ENCODE measurements around the gene CAMK2D. TPM values are rescaled to one million over a fixed set of nuclear protein-coding genes. Genes with fewer than 3 reads are reported as not detected.
A peak's percentile ranks its signal among the peaks of the same experiment; 100 is the strongest.

Gene CAMK2D
- polyA plus RNA-seq, 2 of the 4 experiments (the other 2 are of a cell fraction), result 19.1 to 59.9 TPM

GRCh38 chr4:113435893-113436292 lies 325.6 kb downstream of the CAMK2D start:
- no peak for ATAC-seq
- H3K9me3 ChIP-seq, result no peaks in the 10 kb centered on the region
- no peak overlapping the region for H3K27ac ChIP-seq
- WGBS (ENCODE audit: missing lambda C conversion rate), result 72% methylated on average over 7 of the region's 7 CpGs
- ChIA-PET CTCF (no interaction called here), POLR2A (no interaction called here)
- H3K4me1 ChIP-seq, result 0 out of 3 replicates have a peak, but pooled peaks cover 3% of the 10 kb centered on the region
- TF ChIP-seq KDM1A (IDR thresholded peaks at IDR 0.05; ENCODE audit: low read depth) (no peak), CHD2 (IDR thresholded peaks at IDR 0.05; ENCODE audit: low read length, partially characterized antibody) (no peak), E2F6 (IDR thresholded peaks at IDR 0.05; ENCODE audit: borderline replicate concordance, low read depth) (no peak), TFCP2L1 (CRISPR knock-in tag; IDR thresholded peaks at IDR 0.05) (no peak), CHD4 (IDR thresholded peaks at IDR 0.05; ENCODE audit: borderline replicate concordance) (no peak), HMGXB4 (CRISPR knock-in tag; IDR thresholded peaks at IDR 0.05; ENCODE audit: borderline replicate concordance) (no peak), MAFK (IDR thresholded peaks at IDR 0.05; ENCODE audit: partially characterized antibody) (no peak), EHF (CRISPR knock-in tag; IDR thresholded peaks at IDR 0.05) (no peak), ATOH8 (CRISPR knock-in tag; IDR thresholded peaks at IDR 0.05; ENCODE audit: low read depth) (no peak), MAZ (IDR thresholded peaks at IDR 0.05; ENCODE audit: borderline replicate concordance, low read depth, low read length) (no peak)
- H3K4me2 ChIP-seq, result no peak overlapping the region
- no peak overlapping the region for H3K4me3 ChIP-seq
- DNase-seq (ENCODE audit: low read depth in 1 of 2, low spot score in 1 of 2), result no peak
- FAIRE-seq, result no peak

- DNase-seq (ENCODE audit: low read depth in 1 of 2, low spot score in 1 of 2), result no peak
- TF ChIP-seq E2F6 (IDR thresholded peaks at IDR 0.05; ENCODE audit: borderline replicate concordance, low read depth) (no peak), BCL3 (IDR thresholded peaks at IDR 0.05) (no peak), ZC3H11A (IDR thresholded peaks at IDR 0.05) (no peak), HES2 (IDR thresholded peaks at IDR 0.05) (no peak), ESRRA (IDR thresholded peaks at IDR 0.05; ENCODE audit: borderline replicate concordance, low read length) (no peak), SREBF2 (IDR thresholded peaks at IDR 0.05) (no peak), HOXB5 (CRISPR knock-in tag; IDR thresholded peaks at IDR 0.05) (no peak), POLR2AphosphoS2 (conservative IDR thresholded peaks at IDR 0.05; ENCODE audit: low read length) (no peak), JUNB (IDR thresholded peaks at IDR 0.05) (no peak), USF2 (IDR thresholded peaks at IDR 0.05) (no peak), EHF (CRISPR knock-in tag; IDR thresholded peaks at IDR 0.05) (no peak), NR3C1 (IDR thresholded peaks at IDR 0.05) (no peak), RARB (CRISPR knock-in tag; IDR thresholded peaks at IDR 0.05) (no peak), RFX5 (IDR thresholded peaks at IDR 0.05) (no peak), CTCF (IDR thresholded peaks at IDR 0.05) (no peak), ZFP36 (IDR thresholded peaks at IDR 0.05; ENCODE audit: borderline replicate concordance, partially characterized antibody) (no peak), CHD4 (IDR thresholded peaks at IDR 0.05; ENCODE audit: borderline replicate concordance) (no peak), BHLHE40 (IDR thresholded peaks at IDR 0.05; ENCODE audit: low read depth, low read length) (no peak), KDM1A (IDR thresholded peaks at IDR 0.05; ENCODE audit: low read depth) (no peak)
- Histone ChIP-seq H3K4me2 (peak overlapping the region; percentile 17; the same call in 1 of the 3 replicates), H3K9me3 (no peaks in the 10 kb centered on the region), H3K4me3 (no peak overlapping the region), H3K27ac (no peak overlapping the region), H3K4me1 (0 out of 3 replicates have a peak, but pooled peaks cover 3% of the 10 kb centered on the region)
- CTCF ChIA-PET, result interaction anchor here (0.7 kb wide), 1 partner anchor 10 kb away, joined by 3 read pairs; no protein-coding TSS in a partner anchor
- no peak for ATAC-seq
- FAIRE-seq, result no peak
- WGBS (ENCODE audit: missing lambda C conversion rate), result 49% methylated on average over 3 of the region's 3 CpGs
- POLR2A ChIA-PET, result no interaction called here
These were observed 327.3 kb downstream of the CAMK2D start for GRCh38 chr4:113434247-113434587.

Measured in A549 (cell line).